Right cardiac atrium (tissue), 5 donors: ENCODE data around the gene FMNL1. TPM values are rescaled to one million over a fixed set of nuclear protein-coding genes. Genes with fewer than 3 reads are reported as not detected.

ENCODE experiments used
- ATAC-seq, 2 donors: fragments of 200-7000 bp; cut with Tn5 transposase; one replicate each; pipeline versions ENCODE4 v1.8.0 to v1.9.1; 2020; ENCODE audit warnings: moderate library complexity in 2 of 2, mild to moderate bottlenecking in 1 of 2
- DNase-seq, 3 donors: peaks; one replicate each; pipeline ENCODE4 v3.0.0-alpha.2; 2020
- H3K27ac ChIP-seq: one replicate; pipeline ENCODE4 v1.5.1; 2013; ENCODE audit warnings: mild to moderate bottlenecking, low read length, control low read depth, moderate library complexity
- H3K27me3 ChIP-seq: one replicate; pipeline ENCODE4 v1.6.1; 2013; ENCODE audit not compliant: control insufficient read depth, insufficient read depth
- H3K4me1 ChIP-seq: one replicate; pipeline ENCODE4 v1.6.1; 2013; ENCODE audit warnings: low read length; ENCODE audit not compliant: control insufficient read depth, insufficient read depth
- H3K4me3 ChIP-seq: one replicate; pipeline ENCODE4 v1.5.1; 2013; ENCODE audit warnings: low read length, control low read depth
- H3K9me3 ChIP-seq: one replicate; pipeline ENCODE4 v1.6.1; 2013; ENCODE audit warnings: low read length; ENCODE audit not compliant: control insufficient read depth
- WGBS: extraction: QIAGEN DNeasy Blood & Tissue Kit; methylation state at CpG from one replicate; pipeline ENCODE4 v1.1.7; 2013; 5-methylcytosine and 5-hydroxymethylcytosine counted together
- intact Hi-C, 4 donors: fragments of 100-400 bp; cut with DNase I; formaldehyde crosslinking; loops; one replicate each; pipeline versions ENCODE4 v1.11.0 to v1.14.0; 2022 to 2023
- polyA plus RNA-seq: library from polyadenylated mRNA; stranded (reverse); fragments of 200-250 nt; gene quantifications from one replicate; pipeline ENCODE4 v1.2.3, GENCODE V29; 2013
- total RNA-seq, 4 donors: library from RNA; stranded (reverse); fragmentation: NEBNext Ultra II Directional; extraction: Animal tissue kit (Norgen Biotek cat#: 25700); gene quantifications; one replicate each; pipeline ENCODE4 v1.2.1, GENCODE V29; 2021
- donor health status: healthy with polysubstance abuse.
- donor health status: DM: no; HTN: yes; CAD: no.
- donor health status: DM: no; HTN: no; CAD: no.
- donor health status: DM: no; HTN: yes; CAD: no; lungs with severe emphysema.
- donor health status: DM: yes; HTN: yes; CAD: no.

FMNL1 gene
- total and polyA plus RNA-seq, 5 donors: 10.5 to 17.0 (median 13.0) TPM

GRCh38 chr17:45293413-45294211 is 71.9 kb downstream of the FMNL1 start:
- WGBS: 29% methylated on average over 10 of the region's 10 CpGs
- intact Hi-C loops: no loop called here

GRCh38 chr17:45294506-45294905 is 72.8 kb downstream of the FMNL1 start:
- WGBS: 22% methylated on average over 3 of the region's 3 CpGs
- H3K4me3 ChIP-seq: no peak overlapping the region
- DNase-seq: peak in 2 of 3 donors; percentile 39 to 81
- H3K27ac ChIP-seq: peak overlapping the region; percentile 85
- intact Hi-C loops: no loop called here
- H3K27me3 ChIP-seq: no peaks in the 10 kb centered on the region
- peak; percentile 67 to 70 for ATAC-seq
- no peaks in the 10 kb centered on the region for H3K9me3 ChIP-seq
- peaks cover 56% of the 10 kb centered on the region for H3K4me1 ChIP-seq

More at GRCh38 chr17:45293413-45294211, 71.9 kb downstream of the FMNL1 start:
- DNase-seq (peak; percentile 87 to 91 (median 90)), ATAC-seq (peak; percentile 78 to 82)
- H3K4me3 ChIP-seq: no peak overlapping the region
- peaks cover 50% of the 10 kb centered on the region for H3K4me1 ChIP-seq
- H3K9me3 ChIP-seq: no peaks in the 10 kb centered on the region
- no peaks in the 10 kb centered on the region for H3K27me3 ChIP-seq
- H3K27ac ChIP-seq: peak overlapping the region; percentile 85

DNA sequence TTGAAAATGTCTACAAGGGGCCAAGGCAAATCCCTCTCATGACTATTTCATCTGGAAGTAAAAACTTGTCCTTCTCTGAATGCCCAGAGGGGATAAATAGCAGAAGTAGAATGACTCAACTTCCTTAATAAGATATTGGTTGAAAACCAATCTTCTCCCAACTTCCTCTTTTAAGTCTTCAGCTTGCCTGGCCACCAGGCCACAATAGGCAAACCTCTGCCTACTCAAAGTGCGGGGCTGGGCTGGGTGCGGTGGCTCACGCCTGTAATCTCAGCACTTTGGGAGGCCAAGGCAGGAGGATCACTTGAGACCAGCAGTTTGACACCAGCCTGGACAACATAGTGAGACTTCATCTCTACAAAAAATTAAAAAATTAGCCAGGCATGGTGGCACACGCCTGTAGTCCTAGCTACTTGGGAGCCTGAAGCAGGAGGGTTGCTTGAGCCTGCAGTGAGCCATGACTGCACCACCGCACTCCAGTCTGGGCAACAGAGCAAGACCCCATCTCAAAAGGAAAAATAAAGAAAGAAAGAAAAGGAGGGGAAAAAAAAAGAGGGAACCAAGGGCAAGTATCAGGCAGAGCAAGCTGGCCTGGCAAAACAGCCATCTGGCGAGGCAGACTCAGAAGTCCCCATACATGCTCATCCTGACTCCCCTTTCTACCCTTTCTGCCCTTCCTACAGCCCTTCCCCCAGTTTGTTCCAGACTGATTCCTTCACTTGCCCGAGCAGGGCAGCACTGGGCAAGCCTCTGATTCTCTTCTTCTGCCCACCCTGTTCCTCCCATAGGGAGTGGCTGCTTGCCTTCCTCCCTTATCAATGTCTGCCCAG is 74.5 kb downstream of the FMNL1 start:
- DNase-seq: peak in 2 of 3 donors; percentile 37 to 58
- WGBS: 81% methylated on average over 7 of the region's 7 CpGs
- Histone ChIP-seq H3K27ac (peak overlapping the region; percentile 90), H3K4me3 (no peak overlapping the region), H3K4me1 (peaks cover 49% of the 10 kb centered on the region), H3K27me3 (no peaks in the 10 kb centered on the region), H3K9me3 (no peaks in the 10 kb centered on the region)
- intact Hi-C loops: no loop called here
- ATAC-seq: no peak

DNA sequence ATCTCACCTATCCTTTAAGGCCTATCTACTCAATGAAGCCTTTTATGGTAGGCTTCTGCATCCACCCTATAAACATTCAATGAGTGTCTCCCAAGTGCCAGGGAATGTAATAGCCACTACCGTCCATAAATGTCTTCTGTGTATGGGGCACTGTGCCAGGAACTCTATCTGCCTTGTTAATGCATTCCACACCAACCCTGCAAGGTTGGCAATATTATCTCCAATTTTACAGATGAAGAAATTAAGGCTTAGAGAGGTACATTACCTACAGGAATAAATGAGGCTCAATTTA is 75.1 kb downstream of the FMNL1 start:
- no peak for ATAC-seq
- intact Hi-C loops: no loop called here
- 39% methylated on average over 1 of the region's 1 CpG for WGBS
- Histone ChIP-seq H3K27me3 (no peaks in the 10 kb centered on the region), H3K9me3 (no peaks in the 10 kb centered on the region), H3K4me1 (peaks cover 49% of the 10 kb centered on the region), H3K27ac (peak overlapping the region; percentile 90), H3K4me3 (no peak overlapping the region)
- peak in 1 of 3 donors; percentile 29 for DNase-seq

Other genes starting within 250 kb of the FMNL1 start
- gene DCAKD, start 170.3 kb upstream of the FMNL1 start, total RNA-seq: 10 to 100 TPM; 36.3 to 40.2 (median 37.2) TPM
- 23.6 TPM for gene DCAKD, start 170.3 kb upstream of the FMNL1 start, polyA plus RNA-seq
- 100 to 1,000 TPM in 1 of 4 donors, 10 to 100 TPM in 3; 66.3 to 105 (median 72.2) TPM for gene NMT1, start 160.6 kb upstream of the FMNL1 start, total RNA-seq
- 33.4 TPM for gene NMT1, start 160.6 kb upstream of the FMNL1 start, polyA plus RNA-seq
- 100 to 1,000 TPM in 3 of 4 donors, 10 to 100 TPM in 1; 94.2 to 164 (median 138) TPM for gene PLCD3, start 89.4 kb upstream of the FMNL1 start, total RNA-seq
- 100 TPM for gene PLCD3, start 89.4 kb upstream of the FMNL1 start, polyA plus RNA-seq
- 10 to 100 TPM; 11.9 to 14.8 (median 12.6) TPM for gene ACBD4, start 86.2 kb upstream of the FMNL1 start, total RNA-seq
- gene ACBD4, start 86.2 kb upstream of the FMNL1 start, polyA plus RNA-seq: 12.0 TPM
- 10 to 100 TPM; 37.1 to 42.6 (median 40.6) TPM for gene HEXIM1, start 73.4 kb upstream of the FMNL1 start, total RNA-seq
- 21.2 TPM for gene HEXIM1, start 73.4 kb upstream of the FMNL1 start, polyA plus RNA-seq
- gene HEXIM2, start 60.0 kb upstream of the FMNL1 start, total RNA-seq: 1 to 10 TPM; 3.5 to 8.2 (median 6.6) TPM
- 6.5 TPM for gene HEXIM2, start 60.0 kb upstream of the FMNL1 start, polyA plus RNA-seq
- gene SPATA32, start 40.2 kb downstream of the FMNL1 start, total RNA-seq: not detected
- not detected for gene SPATA32, start 40.2 kb downstream of the FMNL1 start, polyA plus RNA-seq
- 10 to 100 TPM; 12.2 to 17.1 (median 15.1) TPM for gene MAP3K14, start 95.1 kb downstream of the FMNL1 start, total RNA-seq
- 10.8 TPM for gene MAP3K14, start 95.1 kb downstream of the FMNL1 start, polyA plus RNA-seq
- 10 to 100 TPM; 25.1 to 32.0 (median 28.1) TPM for gene ARHGAP27, start 211.0 kb downstream of the FMNL1 start, total RNA-seq
- gene ARHGAP27, start 211.0 kb downstream of the FMNL1 start, polyA plus RNA-seq: 26.8 TPM